Kidney glomerular epithelial cell (primary cell): ENCODE data around the gene TTC33.
"Not testable (repeated sequence)": the region's sequence is repeated elsewhere in the genome, so short reads cannot be mapped to it uniquely, and the experiment has no call there.

Source experiments
- DNase-seq: peaks from one replicate; lab custom pipeline; 2025; lab: John Stamatoyannopoulos, UW

TTC33 gene

GRCh38 chr5:40652441-40653220 is 103.1 kb downstream of the TTC33 start:
- DNase-seq, result no peak

- DNase-seq, result no peak
Observed at GRCh38 chr5:40651201-40651600, 104.6 kb downstream of the TTC33 start.

- DNase-seq, result no peak
Observed at GRCh38 chr5:40649463-40650030, 106.2 kb downstream of the TTC33 start.

GRCh38 chr5:40648150-40648549 is 107.6 kb downstream of the TTC33 start:
- no peak for DNase-seq

- no peak for DNase-seq
Observed at GRCh38 chr5:40646266-40646665, 109.5 kb downstream of the TTC33 start.

GRCh38 chr5:40639531-40639930 is 116.2 kb downstream of the TTC33 start:
- not testable (repeated sequence) for DNase-seq

GRCh38 chr5:40634593-40634992 is 121.2 kb downstream of the TTC33 start:
- DNase-seq, result no peak

GRCh38 chr5:40634154-40634553 is 121.6 kb downstream of the TTC33 start:
- DNase-seq, result no peak

- no peak for DNase-seq
Observed at GRCh38 chr5:40631236-40631635, 124.5 kb downstream of the TTC33 start.

GRCh38 chr5:40630126-40630525 is 125.6 kb downstream of the TTC33 start:
- DNase-seq, result no peak

- DNase-seq, result no peak
Observed at GRCh38 chr5:40628407-40628806, 127.4 kb downstream of the TTC33 start.

- DNase-seq, result no peak
Observed at GRCh38 chr5:40627706-40628105, 128.1 kb downstream of the TTC33 start.

GRCh38 chr5:40626801-40627200 is 129.0 kb downstream of the TTC33 start:
- no peak for DNase-seq

GRCh38 chr5:40623480-40624420 is 132.0 kb downstream of the TTC33 start:
- no peak for DNase-seq

- DNase-seq, result no peak
Observed at GRCh38 chr5:40622463-40623252, 133.1 kb downstream of the TTC33 start.

GRCh38 chr5:40619421-40619820 is 136.3 kb downstream of the TTC33 start:
- peak; percentile 16 for DNase-seq

- no peak for DNase-seq
Observed at GRCh38 chr5:40618926-40619325, 136.8 kb downstream of the TTC33 start.

- no peak for DNase-seq
Observed at GRCh38 chr5:40616781-40617180, 139.0 kb downstream of the TTC33 start.

- no peak for DNase-seq
Observed at GRCh38 chr5:40615586-40616170, 140.1 kb downstream of the TTC33 start.

GRCh38 chr5:40614923-40615585 is 140.7 kb downstream of the TTC33 start:
- no peak for DNase-seq

GRCh38 chr5:40614466-40614865 is 141.3 kb downstream of the TTC33 start:
- no peak for DNase-seq
